ENCODE measurements around the gene C10orf95.

Gene C10orf95

DNA sequence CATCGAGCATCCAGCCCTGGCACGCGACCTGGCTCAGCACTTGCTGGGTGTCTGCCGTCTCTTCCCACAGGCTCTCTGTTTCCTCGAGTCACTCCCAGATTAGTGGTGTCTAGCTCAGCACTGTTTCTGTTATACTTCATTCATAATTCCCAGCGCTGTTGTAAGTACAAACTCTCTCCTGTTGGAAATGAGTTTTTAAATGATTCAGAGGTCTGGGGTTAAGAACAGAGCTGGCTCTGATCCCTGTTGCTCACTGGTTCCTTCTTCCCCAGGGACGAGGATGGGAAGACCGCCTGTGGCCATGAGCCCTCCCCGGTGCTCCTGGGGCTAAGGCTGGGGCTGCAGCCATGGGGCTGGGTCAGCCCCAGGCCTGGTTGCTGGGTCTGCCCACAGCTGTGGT lies 17.3 kb upstream of the C10orf95 start:
- no peak overlapping the region for H3K4me3 ChIP-seq (ENCODE audit: low read length)
- no peaks in the 10 kb centered on the region for H3K9me2 ChIP-seq (replicated peaks; ENCODE audit: control insufficient read depth, low read length)
- no peak overlapping the region for H3K4me2 ChIP-seq (ENCODE audit: low read length)
- H3K4me1 ChIP-seq (ENCODE audit: control insufficient read depth, low read length), result peaks cover 5% of the 10 kb centered on the region
- no peaks in the 10 kb centered on the region for H3K27me3 ChIP-seq (ENCODE audit: control insufficient read depth, low read length)
- H3F3A ChIP-seq (ENCODE audit: control insufficient read depth, insufficient read depth), result no peaks in the 10 kb centered on the region
- TF ChIP-seq EZH2phosphoT487 (IDR thresholded peaks at IDR 0.05; ENCODE audit: borderline replicate concordance, low read length), result no peak
- TF ChIP-seq CTCF (IDR thresholded peaks at IDR 0.05; ENCODE audit: low read depth, low read length, poor library complexity, severe bottlenecking), result no peak
- H3K36me3 ChIP-seq (ENCODE audit: control insufficient read depth, low read length), result peaks cover 29% of the 10 kb centered on the region
- peaks cover 29% of the 10 kb centered on the region for H3K79me2 ChIP-seq (ENCODE audit: control insufficient read depth, low read length)
- H4K20me1 ChIP-seq (ENCODE audit: control insufficient read depth, insufficient read depth, low read depth, low read length), result no peaks in the 10 kb centered on the region
- no peaks in the 10 kb centered on the region for H3K9me3 ChIP-seq (ENCODE audit: control insufficient read depth, insufficient read depth, low read length)
- no peak overlapping the region for H3K27ac ChIP-seq (ENCODE audit: low read depth, low read length)

GRCh38 chr10:102467971-102468438 lies 16.7 kb upstream of the C10orf95 start:
- Histone ChIP-seq H4K20me1 (ENCODE audit: control insufficient read depth, insufficient read depth, low read depth, low read length) (no peaks in the 10 kb centered on the region), H3K27ac (ENCODE audit: low read depth, low read length) (no peak overlapping the region), H3K4me3 (ENCODE audit: low read length) (no peak overlapping the region), H3F3A (ENCODE audit: control insufficient read depth, insufficient read depth) (no peaks in the 10 kb centered on the region), H3K36me3 (ENCODE audit: control insufficient read depth, low read length) (peaks cover 25% of the 10 kb centered on the region), H3K9me3 (ENCODE audit: control insufficient read depth, insufficient read depth, low read length) (no peaks in the 10 kb centered on the region), H3K4me1 (ENCODE audit: control insufficient read depth, low read length) (peaks cover 11% of the 10 kb centered on the region), H3K27me3 (ENCODE audit: control insufficient read depth, low read length) (no peaks in the 10 kb centered on the region), H3K79me2 (ENCODE audit: control insufficient read depth, low read length) (peaks cover 35% of the 10 kb centered on the region), H3K4me2 (ENCODE audit: low read length) (no peak overlapping the region), H3K9me2 (replicated peaks; ENCODE audit: control insufficient read depth, low read length) (no peaks in the 10 kb centered on the region)
- TF ChIP-seq EZH2phosphoT487 (IDR thresholded peaks at IDR 0.05; ENCODE audit: borderline replicate concordance, low read length) (no peak), CTCF (IDR thresholded peaks at IDR 0.05; ENCODE audit: low read depth, low read length, poor library complexity, severe bottlenecking) (no peak)

GRCh38 chr10:102467318-102467717 lies 16.0 kb upstream of the C10orf95 start:
- H3F3A ChIP-seq (ENCODE audit: control insufficient read depth, insufficient read depth), result peaks cover 4% of the 10 kb centered on the region; the same call in 1 of the 2 replicates
- peaks cover 41% of the 10 kb centered on the region for H3K79me2 ChIP-seq (ENCODE audit: control insufficient read depth, low read length)
- peaks cover 17% of the 10 kb centered on the region for H3K4me1 ChIP-seq (ENCODE audit: control insufficient read depth, low read length)
- H4K20me1 ChIP-seq (ENCODE audit: control insufficient read depth, insufficient read depth, low read depth, low read length), result no peaks in the 10 kb centered on the region
- no peaks in the 10 kb centered on the region for H3K9me3 ChIP-seq (ENCODE audit: control insufficient read depth, insufficient read depth, low read length)
- H3K4me3 ChIP-seq (ENCODE audit: low read length), result no peak overlapping the region
- H3K27me3 ChIP-seq (ENCODE audit: control insufficient read depth, low read length), result no peaks in the 10 kb centered on the region
- H3K27ac ChIP-seq (ENCODE audit: low read depth, low read length), result no peak overlapping the region
- peaks cover 25% of the 10 kb centered on the region for H3K36me3 ChIP-seq (ENCODE audit: control insufficient read depth, low read length)
- no peak for TF ChIP-seq CTCF (IDR thresholded peaks at IDR 0.05; ENCODE audit: low read depth, low read length, poor library complexity, severe bottlenecking)
- TF ChIP-seq EZH2phosphoT487 (IDR thresholded peaks at IDR 0.05; ENCODE audit: borderline replicate concordance, low read length), result no peak
- no peaks in the 10 kb centered on the region for H3K9me2 ChIP-seq (replicated peaks; ENCODE audit: control insufficient read depth, low read length)
- no peak overlapping the region for H3K4me2 ChIP-seq (ENCODE audit: low read length)

Data from DOHH2 (cell line).